ENCODE results near the gene ZSCAN22.

DNA sequence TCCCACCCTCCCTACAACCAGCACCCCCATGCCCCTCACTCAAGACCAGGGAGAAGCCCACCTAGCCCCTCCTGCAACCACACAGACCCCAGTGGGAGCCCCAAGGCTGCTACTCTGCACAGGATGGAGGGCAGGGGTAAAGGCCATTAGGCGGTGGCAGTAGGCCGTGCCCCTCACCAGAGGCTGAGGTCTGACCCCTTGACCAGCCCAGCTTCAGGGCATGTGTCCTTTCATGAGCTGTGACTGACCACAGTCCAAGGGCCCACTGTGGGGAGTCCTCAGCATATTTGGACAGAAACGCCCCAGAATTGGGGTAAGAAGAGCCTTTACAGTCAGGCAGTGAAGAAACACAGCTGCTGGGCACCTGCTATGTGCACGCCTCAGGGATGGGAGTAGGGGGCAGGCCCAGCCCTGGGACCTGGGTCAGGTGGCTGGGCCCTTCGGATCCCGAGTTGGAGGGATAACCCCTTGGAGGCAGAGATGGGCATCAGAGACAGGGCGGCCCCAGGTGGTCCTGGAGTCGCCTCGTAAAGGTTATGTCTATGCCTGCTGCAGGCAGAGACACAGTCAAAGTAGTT, 58.6 kb downstream of the ZSCAN22 start:
- TF ChIP-seq, protein P1, sequence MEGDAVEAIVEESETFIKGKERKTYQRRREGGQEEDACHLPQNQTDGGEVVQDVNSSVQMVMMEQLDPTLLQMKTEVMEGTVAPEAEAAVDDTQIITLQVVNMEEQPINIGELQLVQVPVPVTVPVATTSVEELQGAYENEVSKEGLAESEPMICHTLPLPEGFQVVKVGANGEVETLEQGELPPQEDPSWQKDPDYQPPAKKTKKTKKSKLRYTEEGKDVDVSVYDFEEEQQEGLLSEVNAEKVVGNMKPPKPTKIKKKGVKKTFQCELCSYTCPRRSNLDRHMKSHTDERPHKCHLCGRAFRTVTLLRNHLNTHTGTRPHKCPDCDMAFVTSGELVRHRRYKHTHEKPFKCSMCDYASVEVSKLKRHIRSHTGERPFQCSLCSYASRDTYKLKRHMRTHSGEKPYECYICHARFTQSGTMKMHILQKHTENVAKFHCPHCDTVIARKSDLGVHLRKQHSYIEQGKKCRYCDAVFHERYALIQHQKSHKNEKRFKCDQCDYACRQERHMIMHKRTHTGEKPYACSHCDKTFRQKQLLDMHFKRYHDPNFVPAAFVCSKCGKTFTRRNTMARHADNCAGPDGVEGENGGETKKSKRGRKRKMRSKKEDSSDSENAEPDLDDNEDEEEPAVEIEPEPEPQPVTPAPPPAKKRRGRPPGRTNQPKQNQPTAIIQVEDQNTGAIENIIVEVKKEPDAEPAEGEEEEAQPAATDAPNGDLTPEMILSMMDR (conservative IDR thresholded peaks at IDR 0.05) = no peak
- TF ChIP-seq ZFX (IDR thresholded peaks at IDR 0.05) = no peak
